ENCODE measurements around the gene DPH5. TPM values are rescaled to one million over a fixed set of nuclear protein-coding genes. Genes with fewer than 3 reads are reported as not detected.

The DPH5 gene, protein sequence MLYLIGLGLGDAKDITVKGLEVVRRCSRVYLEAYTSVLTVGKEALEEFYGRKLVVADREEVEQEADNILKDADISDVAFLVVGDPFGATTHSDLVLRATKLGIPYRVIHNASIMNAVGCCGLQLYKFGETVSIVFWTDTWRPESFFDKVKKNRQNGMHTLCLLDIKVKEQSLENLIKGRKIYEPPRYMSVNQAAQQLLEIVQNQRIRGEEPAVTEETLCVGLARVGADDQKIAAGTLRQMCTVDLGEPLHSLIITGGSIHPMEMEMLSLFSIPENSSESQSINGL
- total RNA-seq: 31.3 and 37.2 TPM in 2 replicates
- 34.7 and 43.6 TPM in 2 replicates for polyA plus RNA-seq
- polyA plus RNA-seq (2011; cell fraction: cytosol; rRNA removed): 41.3 and 42.2 TPM in 2 replicates
- polyA plus RNA-seq (2011; cell fraction: nucleus; rRNA removed): 21.3 and 23.6 TPM in 2 replicates
- polyA plus RNA-seq (2012): 32.9 and 40.9 TPM in 2 replicates
- polyA minus RNA-seq: 15.9 and 22.7 TPM in 2 replicates
- 10.5 TPM for polyA minus RNA-seq (2011; cell fraction: cytosol; rRNA and poly(A)+ RNA removed)
- polyA minus RNA-seq (2011; cell fraction: nucleus; rRNA and poly(A)+ RNA removed): 6.2 and 10.5 TPM in 2 replicates
- Bru-seq, nascent RNA: percentile 67 among the genes with signal in this experiment
- percentile 51 among the genes with signal in this experiment for BruChase-seq, experiment 1, labeled RNA remaining after a 6-hour chase
- BruChase-seq, experiment 2, labeled RNA remaining after a 2-hour chase: percentile 59 among the genes with signal in this experiment
- long read RNA-seq, transcript DPH5-203 (8 exons, 1,316 nt): major isoform, 34 of 68 reads
- long read RNA-seq, partial matches to known transcripts: 2 of 68 reads
- long read RNA-seq, other reads (novel, unspliced or antisense): 24 of 68 reads

DNA sequence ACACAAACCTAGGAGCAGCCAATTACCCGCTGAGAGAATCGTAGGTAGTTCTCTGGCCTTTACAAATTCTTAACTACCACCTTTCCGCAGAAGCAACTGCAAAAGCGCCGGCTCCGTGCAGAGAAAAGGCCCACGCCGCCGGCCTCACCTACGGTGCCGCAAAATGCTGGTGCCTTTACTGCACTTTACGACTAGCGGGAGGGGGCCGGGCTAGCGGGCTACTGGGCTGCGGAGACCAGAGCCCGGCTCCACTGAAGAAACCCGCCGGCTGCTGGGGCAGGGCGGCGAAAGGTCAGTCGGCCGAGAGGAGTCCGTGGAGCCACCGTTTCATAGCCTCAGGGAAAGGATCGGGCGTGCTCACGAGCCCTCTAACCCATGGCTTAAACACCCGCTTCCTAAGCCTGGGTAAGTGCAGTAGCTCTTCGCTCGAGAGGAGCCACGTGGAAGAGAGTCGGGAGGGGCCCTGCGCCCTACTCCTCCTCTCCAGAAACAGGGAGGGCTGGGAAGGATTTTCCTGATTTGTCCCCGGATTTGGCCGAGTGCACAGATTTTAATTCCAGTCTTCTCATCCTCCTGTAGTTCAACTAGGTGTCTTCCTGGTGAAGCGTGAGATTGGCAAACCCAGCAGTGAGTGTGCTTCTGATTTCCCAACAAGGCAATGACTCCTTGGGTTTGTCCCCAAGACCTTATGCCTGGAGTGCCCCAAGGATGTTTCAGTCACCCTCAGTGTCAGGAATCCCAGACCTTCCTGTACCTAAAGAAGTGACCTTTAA, at the start of gene DPH5:
DPH5 (minus strand) TSS at position 128 of the 773 bp plus-strand sequence. CDS start 341 bp downstream, outside the sequence.
- Histone ChIP-seq H3K27me3 (ENCODE audit: control insufficient read depth in 2 of 2, insufficient read depth in 2 of 2, low read length in 2 of 2) (no peaks in the 10 kb centered on the region), H3K4me1 (ENCODE audit: control insufficient read depth, extremely low read depth, insufficient read depth, low read length) (peaks cover 22% of the 10 kb centered on the region), H3K4me3 (replicated peaks in 1 of 3; ENCODE audit: insufficient read depth in 1 of 3, low read depth in 1 of 3, low read length in 3 of 3) (peak within 1 kb of the TSS; percentile 70 to 96 (median 76)), H3K36me3 (ENCODE audit: control insufficient read depth in 2 of 2, extremely low read depth in 1 of 2, insufficient read depth in 2 of 2, low read length in 2 of 2) (peaks cover 0 to 2% of the 10 kb centered on the region in 2 experiments), H2AFZ (ENCODE audit: low read depth, low read length) (peak within 1 kb of the TSS; percentile 88), H4K20me1 (replicated peaks; ENCODE audit: control insufficient read depth, extremely low read depth, insufficient read depth, low read length) (no peaks in the 10 kb centered on the region), H3K4me2 (ENCODE audit: insufficient read depth, low read length) (peak within 1 kb of the TSS; percentile 89), H3K9me1 (replicated peaks; ENCODE audit: control insufficient read depth, extremely low read depth, insufficient read depth, low read length) (no peaks in the 10 kb centered on the region), H3K9me3 (replicated peaks; ENCODE audit: control insufficient read depth, insufficient read depth, low read length) (no peaks in the 10 kb centered on the region), H3K79me2 (ENCODE audit: control insufficient read depth, insufficient read depth, low read length) (peaks cover 30% of the 10 kb centered on the region), H3K9ac (replicated peaks; ENCODE audit: extremely low read depth, insufficient read depth, low read length) (peak within 1 kb of the TSS; percentile 90), H3K27ac (ENCODE audit: insufficient read depth, low read depth, low read length) (peak within 1 kb of the TSS; percentile 75)
- intact Hi-C loops (cut with micrococcal nuclease) (loop anchor here (1.0 to 5.0 kb wide), 5 partner anchors 87 to 331 kb away; no protein-coding TSS in a partner anchor), dilution Hi-C loops (cut with MboI; ENCODE audit: extremely low pct_ligation_motif_present, low sequenced_read_pairs) (no loop called here)
- ChIA-PET CTCF (interaction anchor here (1.2 to 2.1 kb wide), 3 partner anchors 36 to 213 kb away, joined by 3 to 5 read pairs (median 4); no protein-coding TSS in a partner anchor), POLR2A (no interaction called here)
- peak; percentile 67 for FAIRE-seq
- BruUV-seq (replicated peaks): TSS peak; percentile 75
- TF ChIP-seq, protein P1, sequence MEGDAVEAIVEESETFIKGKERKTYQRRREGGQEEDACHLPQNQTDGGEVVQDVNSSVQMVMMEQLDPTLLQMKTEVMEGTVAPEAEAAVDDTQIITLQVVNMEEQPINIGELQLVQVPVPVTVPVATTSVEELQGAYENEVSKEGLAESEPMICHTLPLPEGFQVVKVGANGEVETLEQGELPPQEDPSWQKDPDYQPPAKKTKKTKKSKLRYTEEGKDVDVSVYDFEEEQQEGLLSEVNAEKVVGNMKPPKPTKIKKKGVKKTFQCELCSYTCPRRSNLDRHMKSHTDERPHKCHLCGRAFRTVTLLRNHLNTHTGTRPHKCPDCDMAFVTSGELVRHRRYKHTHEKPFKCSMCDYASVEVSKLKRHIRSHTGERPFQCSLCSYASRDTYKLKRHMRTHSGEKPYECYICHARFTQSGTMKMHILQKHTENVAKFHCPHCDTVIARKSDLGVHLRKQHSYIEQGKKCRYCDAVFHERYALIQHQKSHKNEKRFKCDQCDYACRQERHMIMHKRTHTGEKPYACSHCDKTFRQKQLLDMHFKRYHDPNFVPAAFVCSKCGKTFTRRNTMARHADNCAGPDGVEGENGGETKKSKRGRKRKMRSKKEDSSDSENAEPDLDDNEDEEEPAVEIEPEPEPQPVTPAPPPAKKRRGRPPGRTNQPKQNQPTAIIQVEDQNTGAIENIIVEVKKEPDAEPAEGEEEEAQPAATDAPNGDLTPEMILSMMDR (IDR thresholded peaks at IDR 0.05; ENCODE audit: extremely low read depth in 1 of 2, insufficient read depth in 1 of 2, low read depth in 1 of 2, low read length in 2 of 2): no peak
- TF ChIP-seq FOS (IDR thresholded peaks at IDR 0.05; ENCODE audit: borderline replicate concordance, insufficient read depth, low read length) (no peak), POLR2A (IDR thresholded peaks at IDR 0.05; ENCODE audit: low read depth, low read length) (peak; percentile 93), MYC (IDR thresholded peaks at IDR 0.05; ENCODE audit: low read depth, low read length) (peak; percentile 56), JUN (IDR thresholded peaks at IDR 0.05; ENCODE audit: borderline replicate concordance, insufficient read depth, insufficient read length, low read depth) (no peak), GATA2 (IDR thresholded peaks at IDR 0.05; ENCODE audit: insufficient read depth, insufficient read length, low read depth, low read length) (no peak), POLR2AphosphoS5 (IDR thresholded peaks at IDR 0.05; ENCODE audit: insufficient read depth, low read depth, low read length) (peak; percentile 93), EZH2 (IDR thresholded peaks at IDR 0.05; ENCODE audit: borderline replicate concordance, low read depth, low read length, severe bottlenecking) (no peak)
- TF ChIP-seq, protein P2, sequence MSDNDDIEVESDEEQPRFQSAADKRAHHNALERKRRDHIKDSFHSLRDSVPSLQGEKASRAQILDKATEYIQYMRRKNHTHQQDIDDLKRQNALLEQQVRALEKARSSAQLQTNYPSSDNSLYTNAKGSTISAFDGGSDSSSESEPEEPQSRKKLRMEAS (IDR thresholded peaks at IDR 0.05; ENCODE audit: insufficient read depth, insufficient read length): no peak
- DNase-seq (ENCODE audit: low read depth, low spot score): peak; percentile 93

Data from endothelial cell of umbilical vein (primary cell).